ENCODE data around the gene C1orf50. TPM values are rescaled to one million over a fixed set of nuclear protein-coding genes. Genes with fewer than 3 reads are reported as not detected.
A peak's percentile ranks its signal among the peaks of the same experiment; 100 is the strongest.

C1orf50 gene
- total and polyA plus RNA-seq, 2 of the 4 experiments (the other 2 are of a cell fraction), result 2.0 to 6.0 TPM

DNA sequence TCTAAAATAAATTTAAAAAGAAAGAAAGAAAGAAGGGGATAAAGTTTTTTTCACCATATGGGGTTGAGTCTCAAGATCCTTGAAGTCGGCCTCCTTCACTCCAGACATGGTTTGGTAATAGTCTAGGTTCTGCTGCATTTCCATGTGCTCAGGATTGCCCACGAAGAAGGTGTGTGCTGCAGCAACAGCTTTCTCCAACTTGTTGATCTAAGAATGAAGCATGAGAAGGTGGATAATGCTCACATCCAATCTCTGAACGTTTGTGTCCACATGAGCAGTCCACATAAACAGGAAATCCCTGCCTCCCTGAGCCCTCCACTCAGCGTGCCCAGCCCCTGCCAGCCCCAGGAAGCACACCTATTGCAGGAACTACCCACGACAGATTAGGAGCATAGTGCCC is 4.8 kb upstream of the C1orf50 start:
- dilution Hi-C loops (cut with HindIII; ENCODE audit: low sequenced_read_pairs, unreplicated experiment) (no loop called here), intact Hi-C loops (cut with micrococcal nuclease) (loop anchor here (10.0 kb wide), 1 partner anchor 427 kb away; the partner anchor contains the start of gene FOXJ3), in situ Hi-C loops (cut with MboI; ENCODE audit: low sequenced_read_pairs) (no loop called here)
- Histone ChIP-seq H2AK5ac (ENCODE audit: low read depth, low read length) (no peak overlapping the region), H4K20me1 (ENCODE audit: insufficient read depth, low read length) (peaks cover 32% of the 10 kb centered on the region), H3K9me3 (ENCODE audit: control insufficient read depth, insufficient read depth, low read length) (no peaks in the 10 kb centered on the region), H2BK20ac (ENCODE audit: low read depth, low read length) (no peak overlapping the region), H3K4ac (ENCODE audit: low read depth, low read length) (no peak overlapping the region), H3K36me3 (ENCODE audit: control insufficient read depth, insufficient read depth, low read length) (peaks cover 25% of the 10 kb centered on the region), H3K4me2 (ENCODE audit: low read depth, low read length) (no peak overlapping the region), H3K27ac (ENCODE audit: insufficient read depth, low read length) (no peak overlapping the region), H3K14ac (replicated peaks; ENCODE audit: low read depth, low read length) (no peak overlapping the region), H2BK15ac (ENCODE audit: low read depth, low read length) (no peak overlapping the region), H2BK120ac (ENCODE audit: low read depth, low read length) (no peak overlapping the region), H2AK9ac (replicated peaks; ENCODE audit: low read depth, low read length, poor library complexity) (no peak overlapping the region), H3K9me1 (ENCODE audit: insufficient read depth, low read length) (peaks cover 7% of the 10 kb centered on the region), H3K9ac (ENCODE audit: low read depth, low read length) (no peak overlapping the region), H3K18ac (ENCODE audit: low read depth, low read length) (no peak overlapping the region), H2BK5ac (ENCODE audit: low read depth, low read length, poor library complexity, severe bottlenecking) (no peak overlapping the region), H4K8ac (ENCODE audit: low read depth in 2 of 2, low read length in 2 of 2) (no peak overlapping the region), H3K56ac (ENCODE audit: extremely low read depth, insufficient read depth, low read length) (no peak overlapping the region), H3K4me1 (ENCODE audit: control insufficient read depth, insufficient read depth, low read length) (no peaks in the 10 kb centered on the region; the same call in 1 of the 2 replicates), H4K5ac (ENCODE audit: low read depth, low read length) (no peak overlapping the region), H3K79me1 (ENCODE audit: low read depth in 1 of 2, low read length in 2 of 2) (peaks cover 19 to 31% of the 10 kb centered on the region in 2 experiments), H3K23ac (ENCODE audit: low read depth, low read length) (0 out of 2 replicates have a peak overlapping the region, but pooled peaks have one; percentile 20), H4K91ac (ENCODE audit: insufficient read depth, low read depth, low read length) (no peak overlapping the region), H3K4me3 (ENCODE audit: insufficient read depth, low read depth, low read length) (no peak overlapping the region), H2AFZ (replicated peaks; ENCODE audit: low read length, poor library complexity) (no peak overlapping the region), H3K27me3 (ENCODE audit: control insufficient read depth, insufficient read depth, low read length) (no peaks in the 10 kb centered on the region)
- WGBS, 2 experiments (ENCODE audit: extremely low coverage in 2 of 2, insufficient read length in 1 of 2), result no CpG with 5 or more reads among the region's 5 CpGs
- no TSS peak for BruUV-seq (replicated peaks)
- no peak for DNase-seq
- CTCF ChIA-PET, result interaction anchor here (0.6 kb wide), 1 partner anchor 44 kb away, joined by 3 read pairs; no protein-coding TSS in a partner anchor
- TF ChIP-seq POLR2A (IDR thresholded peaks at IDR 0.05; ENCODE audit: low read depth, low read length) (no peak), BHLHE40 (IDR thresholded peaks at IDR 0.05; ENCODE audit: low read depth, low read length) (no peak)
- ATAC-seq (ENCODE audit: low read depth), result no peak
- POLR2A ChIA-PET (ENCODE audit: unreplicated experiment), result interaction anchor here (0.6 kb wide), 1 partner anchor 40 kb away, joined by 5 read pairs; no protein-coding TSS in a partner anchor
